Activated CD4-positive, alpha-beta T cell treated with anti-CD3 and anti-CD28 coated beads, Interleukin-2, amount 50 U/mL, for 4 hours (primary cell): Measurements from ENCODE around the gene RIPK4.
"Not testable (repeated sequence)": the region's sequence is repeated elsewhere in the genome, so short reads cannot be mapped to it uniquely, and the experiment has no call there.

Experiments
- DNase-seq, 2 experiments: peaks; one replicate each; pipeline ENCODE4 v3.0.0-alpha.2; 2020

RIPK4 gene

DNA sequence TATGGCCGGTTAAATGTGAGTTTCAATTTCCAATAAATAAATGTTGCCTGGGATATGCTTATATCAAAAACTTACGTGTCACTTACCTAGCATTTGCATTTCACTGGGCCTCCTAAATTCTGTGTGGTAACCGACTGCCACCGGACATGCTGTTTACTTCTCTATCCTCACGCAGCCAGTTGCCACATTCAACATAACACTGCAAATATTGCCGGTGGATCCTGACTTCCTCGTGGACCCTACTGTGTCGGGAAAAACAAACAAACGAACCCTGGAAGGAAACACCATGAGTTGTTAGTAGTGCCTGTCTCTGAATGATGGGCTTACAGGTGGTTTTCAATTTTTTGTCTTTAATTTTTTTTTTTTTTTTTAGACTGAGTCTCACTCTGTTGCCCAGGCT lies 54.1 kb downstream of the RIPK4 start:
- no peak for DNase-seq

DNA sequence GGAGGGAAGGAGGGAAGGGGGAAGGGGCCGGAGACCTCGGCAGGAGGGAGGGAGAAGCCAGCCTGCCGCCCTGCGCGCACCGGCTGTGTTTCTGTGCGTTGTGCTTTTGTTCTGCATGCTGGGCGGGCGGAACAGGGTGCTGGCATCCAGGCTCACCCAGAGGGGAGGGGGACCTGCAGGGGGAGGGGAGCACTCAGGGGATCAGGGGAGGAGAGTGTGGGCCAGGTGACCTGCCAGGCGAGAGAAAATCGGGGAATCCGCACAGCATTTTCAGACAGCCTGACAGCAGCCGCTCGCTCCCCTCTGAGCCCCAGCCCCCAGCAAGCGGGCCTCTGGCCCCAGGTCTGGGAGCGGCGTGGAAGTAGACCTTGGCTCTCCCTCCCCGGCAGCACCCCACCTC lies 54.7 kb downstream of the RIPK4 start:
- no peak for DNase-seq

- DNase-seq = no peak
These were observed 55.3 kb downstream of the RIPK4 start for GRCh38 chr21:41711416-41712007.

DNA sequence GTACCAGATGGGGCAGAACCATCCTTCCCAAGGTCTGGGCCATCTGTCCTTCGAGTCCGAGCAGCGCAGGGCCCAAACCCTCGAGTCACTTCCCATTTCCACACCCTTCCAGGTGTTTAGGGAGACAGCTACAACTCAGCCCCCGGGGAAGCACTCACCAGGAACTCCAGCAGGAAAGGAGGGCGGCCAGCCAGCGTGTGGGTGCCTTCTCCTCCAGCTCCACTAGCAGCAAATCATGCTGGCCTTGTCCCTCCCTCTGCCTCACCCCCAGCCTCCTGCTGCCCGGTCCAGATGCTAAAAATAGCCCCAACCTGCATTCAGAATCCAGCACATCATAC lies 56.1 kb downstream of the RIPK4 start:
- DNase-seq = no peak

DNA sequence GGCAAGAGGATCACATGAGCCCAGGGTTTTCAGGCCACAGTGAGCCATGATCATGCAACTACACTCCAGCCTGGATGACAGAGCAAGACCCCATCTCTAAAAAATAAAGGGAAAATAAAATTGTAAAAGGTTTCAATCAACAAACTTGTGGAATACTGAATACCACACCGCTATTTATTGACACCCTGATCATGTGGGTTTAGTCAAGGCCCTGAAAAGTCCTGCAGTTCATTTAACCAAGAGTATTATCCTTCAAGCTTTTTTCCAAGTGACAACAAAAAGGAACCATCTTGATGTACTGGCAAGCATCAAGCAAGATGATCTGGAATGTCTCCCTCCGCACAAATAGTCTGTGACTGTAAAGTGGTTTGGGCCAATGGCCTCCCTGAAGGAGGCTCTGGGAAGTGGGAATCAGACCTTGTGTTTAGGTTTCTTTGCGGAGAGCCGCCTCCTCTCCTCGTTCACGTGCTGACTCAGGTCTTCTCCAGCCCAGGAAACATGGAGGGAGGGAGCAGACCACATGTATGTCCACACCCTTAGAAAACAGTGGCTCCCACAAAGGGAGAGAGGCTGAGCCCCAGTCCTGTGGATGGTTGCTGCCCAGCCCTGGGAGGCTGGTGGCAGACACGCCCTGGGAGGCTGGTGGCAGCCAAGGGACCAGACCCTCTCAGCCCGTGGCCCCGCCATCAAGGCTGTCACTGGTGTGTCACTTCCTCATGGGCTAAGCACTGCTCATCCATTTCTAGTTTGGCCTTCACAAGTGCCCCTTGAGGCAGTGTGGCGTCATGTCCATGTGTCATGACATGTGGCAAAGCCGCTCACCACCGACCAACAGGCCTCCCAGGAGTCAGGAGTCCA lies 56.7 kb downstream of the RIPK4 start:
- no peak for DNase-seq

GRCh38 chr21:41709166-41709565 lies 57.7 kb downstream of the RIPK4 start:
- no peak for DNase-seq

DNA sequence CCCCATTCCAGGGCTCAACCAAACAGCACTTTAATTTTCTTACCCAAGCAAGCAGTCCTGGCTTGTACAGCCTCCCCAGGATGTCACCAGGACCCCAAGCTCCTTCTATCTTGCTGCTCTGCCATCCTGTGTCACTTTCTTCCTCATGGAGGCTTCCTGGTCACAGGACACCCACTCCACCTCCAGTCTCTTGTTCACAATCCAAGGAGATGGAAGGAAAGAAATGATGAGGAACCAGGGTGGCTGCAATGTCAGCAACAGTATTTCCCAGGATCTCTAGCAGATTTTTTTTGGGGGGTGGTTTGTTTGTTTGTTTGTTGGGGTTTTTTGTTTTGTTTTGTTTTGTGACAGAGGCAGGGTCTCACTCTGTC lies 58.9 kb downstream of the RIPK4 start:
- DNase-seq = no peak

- no peak for DNase-seq
These were observed 59.5 kb downstream of the RIPK4 start for GRCh38 chr21:41707231-41707959.

DNA sequence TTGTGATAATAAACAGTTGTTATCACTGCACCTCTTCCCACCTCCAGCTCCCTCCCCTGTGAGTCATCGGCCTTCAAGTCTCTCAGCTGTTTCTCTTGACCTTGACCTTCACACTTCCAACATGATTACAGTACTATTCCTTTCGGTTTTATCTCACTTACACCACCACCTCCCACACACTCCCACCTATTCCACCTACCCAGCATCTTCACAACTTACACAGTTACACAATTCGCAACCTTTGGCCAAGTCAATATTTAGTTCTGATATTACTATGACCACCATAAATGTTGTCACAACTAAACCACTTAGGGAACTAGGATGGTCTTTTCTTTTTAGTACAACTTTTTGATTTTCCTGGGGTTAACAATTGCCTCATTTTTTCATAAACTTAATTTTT lies 60.2 kb downstream of the RIPK4 start:
- DNase-seq = no peak

DNA sequence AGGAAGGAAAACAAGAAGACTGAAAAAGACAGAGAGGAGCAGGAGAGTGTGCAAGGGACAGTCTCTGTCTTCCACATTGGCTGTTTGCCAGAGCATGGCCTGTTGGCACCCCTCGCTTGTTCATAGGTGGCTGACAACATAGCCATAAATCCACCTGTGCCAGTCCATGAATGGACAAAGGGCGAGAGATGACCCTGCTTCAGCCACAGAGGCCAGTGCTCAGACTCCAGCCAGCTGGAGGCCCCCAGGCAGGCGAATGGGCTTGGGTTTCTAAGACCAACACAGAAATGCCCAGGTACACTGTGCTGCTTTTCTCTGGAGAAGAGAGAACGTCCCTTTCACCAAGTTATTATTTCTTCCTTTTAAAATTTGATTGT lies 60.6 kb downstream of the RIPK4 start:
- DNase-seq = no peak

GRCh38 chr21:41705546-41706262 lies 61.1 kb downstream of the RIPK4 start:
- no peak for DNase-seq

DNA sequence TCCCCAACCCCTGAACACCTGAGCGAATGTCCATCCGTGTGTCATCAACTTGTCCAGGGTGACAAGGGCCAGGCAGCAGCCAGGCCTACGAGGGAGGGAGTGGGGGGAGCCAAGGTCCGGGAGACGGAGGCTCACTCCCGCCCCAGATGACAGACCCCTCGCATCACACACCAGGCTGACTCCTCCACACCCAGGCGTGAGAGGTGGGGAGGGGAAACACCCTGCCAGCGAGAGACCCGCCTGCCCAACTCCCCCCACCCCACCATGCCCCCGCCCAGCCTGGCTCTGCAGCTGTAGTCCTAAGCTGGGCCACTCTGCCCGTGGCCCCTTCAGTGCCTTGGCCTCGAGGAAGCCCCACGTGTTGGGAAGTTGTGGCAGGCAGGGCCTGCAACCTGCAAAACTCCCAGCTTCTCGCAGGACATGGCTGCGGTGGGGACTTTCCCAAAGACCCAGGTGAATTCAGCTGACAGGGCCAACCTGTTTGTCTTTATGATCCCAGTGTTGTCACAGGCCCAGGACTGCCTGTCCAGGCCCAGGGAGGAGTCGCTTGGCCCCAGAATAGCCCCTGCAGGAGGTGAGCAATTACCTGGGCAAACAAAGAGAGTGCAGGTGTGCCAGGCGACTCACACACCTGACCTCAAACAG lies 62.9 kb downstream of the RIPK4 start:
- DNase-seq = no peak

DNA sequence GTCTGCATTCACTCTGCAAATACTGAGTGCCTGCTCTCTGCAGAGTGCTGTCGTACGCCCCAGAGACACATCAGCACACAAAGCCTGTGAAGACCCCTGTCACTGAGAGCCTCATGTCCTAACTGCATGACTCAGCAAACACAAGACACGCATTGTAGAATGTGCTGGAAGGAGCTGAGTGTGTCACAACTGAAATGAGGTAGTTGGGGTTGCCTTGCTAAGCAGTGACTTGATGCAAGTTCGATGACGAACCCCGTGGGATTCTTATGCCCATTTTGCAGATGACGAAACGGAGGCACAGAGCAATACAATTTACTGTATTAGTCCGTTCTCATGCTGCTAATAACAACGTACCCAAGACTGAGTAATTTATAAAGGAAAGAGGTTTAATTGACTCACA lies 65.1 kb downstream of the RIPK4 start:
- no peak for DNase-seq

DNA sequence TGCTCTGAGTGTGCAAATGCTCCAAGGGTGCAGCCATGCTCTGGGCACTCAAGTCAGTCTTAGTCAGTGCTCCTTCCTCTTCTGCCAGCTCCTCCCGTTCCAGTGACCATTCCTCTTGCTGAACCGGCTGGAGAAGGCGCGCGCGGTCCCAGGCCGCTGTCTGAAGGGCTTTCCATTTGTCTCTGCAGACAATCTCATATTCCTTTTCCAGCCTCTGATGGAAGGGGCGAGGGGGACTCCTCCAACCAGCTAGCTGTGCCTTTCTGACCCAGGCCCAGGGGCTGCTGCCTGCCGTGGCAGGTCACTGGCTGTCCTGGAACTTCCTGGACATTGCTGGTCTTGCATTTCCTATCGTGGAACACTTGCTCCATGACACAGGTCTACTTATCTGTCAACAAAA lies 67.5 kb downstream of the RIPK4 start:
- no peak for DNase-seq

DNA sequence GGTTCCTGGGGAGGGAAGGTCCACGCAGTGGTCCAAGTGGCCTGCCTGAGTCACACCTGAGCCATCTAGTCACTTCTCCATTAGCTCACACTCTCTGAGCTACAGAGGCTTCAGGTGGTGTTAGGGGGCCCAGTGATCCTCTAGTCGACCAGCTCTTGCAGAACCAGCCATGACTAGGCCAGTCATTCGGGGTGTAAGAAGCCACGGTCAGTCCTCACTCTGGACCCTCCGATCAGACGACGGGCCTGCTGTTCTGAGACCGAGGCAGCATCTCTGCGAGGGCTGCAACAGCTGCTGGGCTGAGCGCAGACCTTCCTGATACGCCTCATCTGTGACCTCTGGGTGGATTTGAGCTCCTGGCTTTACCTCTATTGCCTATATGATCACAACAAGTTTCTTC lies 68.8 kb downstream of the RIPK4 start:
- no peak for DNase-seq

- no peak for DNase-seq
These were observed 71.3 kb downstream of the RIPK4 start for GRCh38 chr21:41695513-41695912.

- not testable (repeated sequence) for DNase-seq
These were observed 72.8 kb downstream of the RIPK4 start for GRCh38 chr21:41694042-41694441.

DNA sequence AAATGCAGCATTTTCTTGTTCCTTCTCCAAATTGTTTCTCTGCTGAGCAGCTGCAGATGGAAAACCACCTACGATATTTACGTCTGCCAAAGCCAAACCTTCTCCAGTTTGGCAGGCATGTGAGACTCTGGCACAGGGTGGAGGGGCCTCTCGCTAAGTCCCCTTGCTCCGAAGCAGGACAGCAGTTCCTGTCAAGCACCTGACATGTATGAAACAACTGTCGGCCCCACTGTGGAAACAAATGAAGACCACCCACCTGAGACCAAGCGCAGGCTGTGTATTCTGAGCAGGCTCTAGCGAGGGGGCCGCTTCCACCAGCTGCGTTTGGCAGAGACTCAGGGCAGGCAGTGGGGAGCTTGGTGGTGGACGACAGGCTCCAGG lies 74.7 kb downstream of the RIPK4 start:
- no peak for DNase-seq

GRCh38 chr21:41691205-41692184 lies 75.4 kb downstream of the RIPK4 start:
- no peak for DNase-seq
